ACC112 (cell line): ENCODE measurements around the gene MINPP1.
A peak's percentile ranks its signal among the peaks of the same experiment; 100 is the strongest.
"Not testable (repeated sequence)": the region's sequence is repeated elsewhere in the genome, so short reads cannot be mapped to it uniquely, and the experiment has no call there.

Experiments
- H2AFZ ChIP-seq: fragments of 200-600 bp; sonication (generic); one replicate; pipeline ENCODE4 v1.6.0; 2017; ENCODE audit warnings: antibody characterized with exemption, low read length; ENCODE audit not compliant: unreplicated experiment
- H3K27ac ChIP-seq: fragments of 200-600 bp; sonication (generic); 2 replicates; pipeline ENCODE4 v1.5.1; 2014; ENCODE audit warnings: low read depth, mild to moderate bottlenecking, antibody characterized with exemption, low read length, moderate library complexity
- H3K27me3 ChIP-seq: fragments of 200-600 bp; sonication (generic); 2 replicates; pipeline ENCODE4 v1.6.1; 2014; ENCODE audit warnings: mild to moderate bottlenecking, antibody characterized with exemption, low read length, moderate library complexity, mixed read lengths; ENCODE audit not compliant: insufficient read depth
- H3K36me3 ChIP-seq: fragments of 200-600 bp; sonication (generic); 2 replicates; pipeline ENCODE4 v1.6.1; 2016; ENCODE audit warnings: mild to moderate bottlenecking, antibody characterized with exemption, low read length, moderate library complexity, mixed read lengths; ENCODE audit not compliant: insufficient read depth
- H3K4me1 ChIP-seq: fragments of 200-600 bp; sonication (generic); one replicate; pipeline ENCODE4 v1.6.1; 2016; ENCODE audit warnings: low read length, mixed read lengths; ENCODE audit not compliant: insufficient read depth, unreplicated experiment, control insufficient read depth
- H3K4me3 ChIP-seq: fragments of 200-600 bp; sonication (generic); 2 replicates; pipeline ENCODE4 v1.5.1; 2014; ENCODE audit warnings: mild to moderate bottlenecking, low read depth, low read length
- H3K79me2 ChIP-seq: fragments of 200-600 bp; sonication (generic); one replicate; pipeline ENCODE4 v1.6.0; 2016; ENCODE audit warnings: low read length; ENCODE audit not compliant: control insufficient read depth, unreplicated experiment, insufficient read depth

MINPP1 gene, protein sequence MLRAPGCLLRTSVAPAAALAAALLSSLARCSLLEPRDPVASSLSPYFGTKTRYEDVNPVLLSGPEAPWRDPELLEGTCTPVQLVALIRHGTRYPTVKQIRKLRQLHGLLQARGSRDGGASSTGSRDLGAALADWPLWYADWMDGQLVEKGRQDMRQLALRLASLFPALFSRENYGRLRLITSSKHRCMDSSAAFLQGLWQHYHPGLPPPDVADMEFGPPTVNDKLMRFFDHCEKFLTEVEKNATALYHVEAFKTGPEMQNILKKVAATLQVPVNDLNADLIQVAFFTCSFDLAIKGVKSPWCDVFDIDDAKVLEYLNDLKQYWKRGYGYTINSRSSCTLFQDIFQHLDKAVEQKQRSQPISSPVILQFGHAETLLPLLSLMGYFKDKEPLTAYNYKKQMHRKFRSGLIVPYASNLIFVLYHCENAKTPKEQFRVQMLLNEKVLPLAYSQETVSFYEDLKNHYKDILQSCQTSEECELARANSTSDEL

DNA sequence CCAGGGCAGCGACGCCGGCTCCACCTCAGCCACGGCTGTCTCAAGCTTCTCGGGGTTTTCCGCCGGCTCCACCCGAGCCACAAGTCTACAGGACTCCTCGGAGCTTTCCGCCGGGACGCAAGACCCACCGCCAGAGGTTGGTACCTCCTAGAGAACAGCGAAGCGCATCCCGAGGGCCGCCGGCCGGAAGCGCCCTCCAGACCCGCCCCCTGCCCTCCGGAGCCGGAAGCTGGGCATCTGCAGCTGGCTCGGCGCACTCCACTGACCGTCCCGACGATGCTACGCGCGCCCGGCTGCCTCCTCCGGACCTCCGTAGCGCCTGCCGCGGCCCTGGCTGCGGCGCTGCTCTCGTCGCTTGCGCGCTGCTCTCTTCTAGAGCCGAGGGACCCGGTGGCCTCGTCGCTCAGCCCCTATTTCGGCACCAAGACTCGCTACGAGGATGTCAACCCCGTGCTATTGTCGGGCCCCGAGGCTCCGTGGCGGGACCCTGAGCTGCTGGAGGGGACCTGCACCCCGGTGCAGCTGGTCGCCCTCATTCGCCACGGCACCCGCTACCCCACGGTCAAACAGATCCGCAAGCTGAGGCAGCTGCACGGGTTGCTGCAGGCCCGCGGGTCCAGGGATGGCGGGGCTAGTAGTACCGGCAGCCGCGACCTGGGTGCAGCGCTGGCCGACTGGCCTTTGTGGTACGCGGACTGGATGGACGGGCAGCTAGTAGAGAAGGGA is at the start of gene MINPP1:
MINPP1 (plus strand) TSS at position 254 of the 726 bp plus-strand sequence; CDS start at position 277, 23 bp downstream.
- Histone ChIP-seq H3K27me3 (no peaks in the 10 kb centered on the region), H3K36me3 (peaks cover 14% of the 10 kb centered on the region), H3K79me2 (peaks cover 39% of the 10 kb centered on the region), H3K4me1 (peaks cover 27% of the 10 kb centered on the region), H3K4me3 (peak within 1 kb of the TSS; percentile 93), H2AFZ (peak within 1 kb of the TSS; percentile 82), H3K27ac (peak within 1 kb of the TSS; percentile 78)

DNA sequence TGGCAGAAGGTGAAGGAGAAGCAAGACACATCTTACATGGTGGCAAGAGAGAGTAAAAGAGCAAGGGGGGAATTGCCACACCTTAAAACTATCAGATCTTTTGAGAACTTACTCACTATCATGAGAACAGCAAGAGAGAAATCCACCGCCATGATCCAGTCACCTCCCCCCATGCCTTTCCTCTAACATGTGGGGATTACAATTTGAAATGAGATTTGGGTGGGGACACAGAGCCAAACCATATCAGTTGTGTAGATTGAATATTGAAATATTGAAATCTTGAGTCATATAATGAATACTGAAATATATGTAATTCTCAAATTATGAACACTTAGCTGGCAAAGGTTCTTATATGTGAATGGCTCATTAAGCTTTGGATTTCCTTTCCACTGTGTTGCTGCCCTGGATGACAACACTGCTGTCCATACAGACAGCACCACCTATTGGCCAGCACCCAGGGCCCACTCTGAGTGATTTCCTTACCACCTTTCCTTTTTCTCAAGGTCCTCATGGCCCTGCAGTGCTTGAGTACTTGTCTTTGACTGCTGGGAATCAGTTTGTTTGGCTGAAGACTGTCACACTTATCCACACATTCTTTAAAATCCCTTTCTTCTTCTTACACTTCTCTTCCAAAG is 48.0 kb upstream of the MINPP1 start:
- not testable (repeated sequence) for H2AFZ ChIP-seq

DNA sequence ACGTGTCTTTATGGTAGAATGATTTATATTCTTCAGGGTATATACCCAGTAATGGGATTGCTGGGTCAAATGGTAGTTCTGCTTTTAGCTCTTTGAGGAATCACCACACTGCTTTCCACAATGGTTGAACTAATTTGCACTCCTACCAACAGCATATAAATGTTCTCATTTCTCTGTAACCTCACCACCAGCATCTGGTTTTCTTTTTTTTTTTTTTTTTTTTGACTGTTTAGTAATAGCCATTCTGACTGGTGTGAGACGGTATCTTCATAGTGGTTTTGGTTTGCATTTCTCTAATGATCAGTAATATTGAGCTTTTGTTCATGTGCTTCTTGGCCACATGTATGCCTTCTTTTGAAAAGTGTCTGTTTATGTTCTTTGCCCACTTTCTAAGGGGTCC is 42.9 kb upstream of the MINPP1 start:
- H3K27ac ChIP-seq, H3K27me3 ChIP-seq, H3K4me1 ChIP-seq, H3K36me3 ChIP-seq, H3K79me2 ChIP-seq, H2AFZ ChIP-seq, H3K4me3 ChIP-seq: not testable (repeated sequence)

More for the DNA sequence above, 48.0 kb upstream of the MINPP1 start:
- H3K36me3 ChIP-seq, H3K27ac ChIP-seq, H3K4me1 ChIP-seq, H3K27me3 ChIP-seq, H3K79me2 ChIP-seq, H3K4me3 ChIP-seq: not testable (repeated sequence)

DNA sequence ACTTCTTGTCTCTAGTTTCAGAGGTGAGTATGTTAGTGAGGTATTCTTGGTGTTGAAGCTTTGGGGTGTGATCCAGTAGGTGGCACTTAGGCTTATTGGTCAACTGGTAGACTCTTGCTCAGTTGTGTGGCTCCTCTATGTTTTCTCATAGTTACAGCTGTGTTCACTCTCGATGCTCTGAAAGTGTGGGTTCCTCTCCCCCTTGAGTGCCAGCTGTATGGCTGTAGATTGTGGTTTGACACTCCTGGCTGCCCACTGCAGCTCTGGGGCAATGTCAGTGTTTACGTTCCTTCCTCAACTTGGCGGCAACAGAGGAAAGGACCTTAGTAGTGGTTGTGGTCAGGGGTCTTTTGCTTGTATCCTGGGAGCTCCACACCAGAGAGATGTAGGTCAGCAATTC is 37.8 kb upstream of the MINPP1 start:
- H3K79me2 ChIP-seq, H3K4me3 ChIP-seq, H3K4me1 ChIP-seq, H2AFZ ChIP-seq, H3K27me3 ChIP-seq, H3K27ac ChIP-seq, H3K36me3 ChIP-seq: not testable (repeated sequence)

DNA sequence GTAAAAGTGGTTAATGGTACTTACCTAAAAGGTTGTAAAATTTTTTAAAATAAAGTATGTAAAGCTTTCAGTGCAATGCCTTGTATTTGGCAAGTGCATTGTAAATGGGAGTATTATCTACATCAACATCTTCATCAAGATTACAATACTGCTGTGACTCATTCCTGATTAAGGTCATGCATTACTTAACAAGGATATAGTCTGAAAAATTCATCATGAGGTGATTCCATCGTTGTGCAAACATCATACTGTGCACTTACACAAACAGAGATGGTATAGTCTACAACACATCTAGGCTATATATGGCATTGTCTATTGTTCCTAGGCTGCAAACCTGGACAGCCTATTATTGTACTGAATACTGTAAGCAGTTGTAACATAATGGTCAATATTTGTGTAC is 16.0 kb upstream of the MINPP1 start:
- not testable (repeated sequence) for H3K4me3 ChIP-seq, H3K27ac ChIP-seq, H3K36me3 ChIP-seq, H3K79me2 ChIP-seq, H3K4me1 ChIP-seq, H3K27me3 ChIP-seq, H2AFZ ChIP-seq

DNA sequence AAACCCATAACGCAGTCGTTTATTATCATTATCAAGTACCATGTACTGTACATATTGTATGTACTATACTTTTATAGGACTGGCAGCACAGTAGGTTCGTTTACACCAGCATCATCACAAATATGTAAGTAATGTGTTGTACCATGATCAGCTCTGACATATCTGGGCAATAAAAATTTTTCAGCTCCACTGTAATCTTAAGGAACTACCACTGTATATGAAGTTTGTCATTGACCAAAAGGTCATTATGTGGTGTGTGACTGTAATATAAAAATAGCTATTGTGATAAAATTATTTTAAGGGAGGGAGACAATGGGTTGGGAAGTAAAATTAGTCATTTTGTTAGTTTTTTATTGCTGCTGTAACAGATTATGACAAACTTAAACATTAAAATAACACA is 14.4 kb upstream of the MINPP1 start:
- H3K4me3 ChIP-seq, H3K36me3 ChIP-seq, H3K27ac ChIP-seq, H3K4me1 ChIP-seq, H3K79me2 ChIP-seq, H3K27me3 ChIP-seq, H2AFZ ChIP-seq: not testable (repeated sequence)

DNA sequence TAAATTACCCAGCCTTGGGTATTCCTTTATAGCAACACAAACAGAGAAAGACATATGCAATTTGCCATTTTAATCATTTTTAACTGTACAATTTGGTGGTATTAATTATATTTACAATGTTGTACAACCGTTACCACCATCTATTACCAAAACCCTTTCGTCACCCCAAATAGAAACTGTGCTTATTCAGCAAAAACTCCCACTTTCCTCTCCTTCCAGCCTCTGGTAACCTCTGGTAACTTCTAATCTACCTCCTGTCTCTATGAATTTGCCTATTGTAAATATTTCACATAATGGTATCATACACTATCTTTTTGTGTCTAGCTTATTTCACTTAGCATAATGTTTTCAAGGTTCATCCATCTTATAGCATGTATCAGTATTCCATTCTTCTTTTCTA is 12.2 kb upstream of the MINPP1 start:
- H3K4me1 ChIP-seq, H3K27ac ChIP-seq, H3K79me2 ChIP-seq, H2AFZ ChIP-seq, H3K4me3 ChIP-seq, H3K27me3 ChIP-seq, H3K36me3 ChIP-seq: not testable (repeated sequence)

DNA sequence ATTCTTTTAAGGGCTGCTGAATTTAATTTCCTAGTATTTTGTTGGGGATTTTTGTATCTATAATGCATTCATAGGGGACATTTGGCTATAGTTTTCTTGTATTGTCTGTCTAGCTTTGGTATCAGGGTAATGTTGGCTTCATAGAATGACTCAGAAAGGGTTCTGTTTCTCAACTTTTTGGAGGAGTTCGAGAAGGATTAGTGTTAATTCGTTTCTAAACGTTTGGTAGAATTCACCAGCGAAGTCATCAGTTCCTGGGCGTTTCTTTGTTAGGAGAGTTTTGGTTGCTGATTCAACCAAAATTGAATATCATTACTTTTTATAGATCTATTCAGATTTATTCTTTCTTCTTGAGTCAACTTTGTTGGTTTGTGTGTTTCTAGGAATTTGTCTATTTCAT is 9.2 kb upstream of the MINPP1 start:
- not testable (repeated sequence) for H3K4me1 ChIP-seq, H2AFZ ChIP-seq, H3K27me3 ChIP-seq, H3K27ac ChIP-seq, H3K4me3 ChIP-seq, H3K79me2 ChIP-seq, H3K36me3 ChIP-seq

DNA sequence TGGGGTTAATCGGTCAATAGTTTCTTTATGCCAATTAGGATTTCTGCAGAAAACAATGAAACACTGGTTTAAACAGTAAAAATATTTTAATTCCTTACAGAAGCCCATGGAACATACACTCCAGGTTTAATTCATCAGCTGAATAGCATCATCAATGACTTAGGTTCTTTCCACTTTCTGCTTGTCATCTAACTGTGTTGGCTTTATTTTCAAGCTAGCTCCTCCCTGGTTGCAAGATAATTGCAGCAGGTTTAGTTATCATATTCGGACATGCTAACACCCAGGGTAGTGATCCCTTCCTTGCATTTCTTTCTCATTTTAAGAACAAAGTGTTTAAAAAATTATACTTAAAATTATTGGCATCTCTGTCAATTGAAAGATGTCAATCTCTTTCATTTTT is 7.3 kb upstream of the MINPP1 start:
- not testable (repeated sequence) for H3K4me1 ChIP-seq, H3K4me3 ChIP-seq, H2AFZ ChIP-seq, H3K36me3 ChIP-seq, H3K79me2 ChIP-seq, H3K27ac ChIP-seq, H3K27me3 ChIP-seq

DNA sequence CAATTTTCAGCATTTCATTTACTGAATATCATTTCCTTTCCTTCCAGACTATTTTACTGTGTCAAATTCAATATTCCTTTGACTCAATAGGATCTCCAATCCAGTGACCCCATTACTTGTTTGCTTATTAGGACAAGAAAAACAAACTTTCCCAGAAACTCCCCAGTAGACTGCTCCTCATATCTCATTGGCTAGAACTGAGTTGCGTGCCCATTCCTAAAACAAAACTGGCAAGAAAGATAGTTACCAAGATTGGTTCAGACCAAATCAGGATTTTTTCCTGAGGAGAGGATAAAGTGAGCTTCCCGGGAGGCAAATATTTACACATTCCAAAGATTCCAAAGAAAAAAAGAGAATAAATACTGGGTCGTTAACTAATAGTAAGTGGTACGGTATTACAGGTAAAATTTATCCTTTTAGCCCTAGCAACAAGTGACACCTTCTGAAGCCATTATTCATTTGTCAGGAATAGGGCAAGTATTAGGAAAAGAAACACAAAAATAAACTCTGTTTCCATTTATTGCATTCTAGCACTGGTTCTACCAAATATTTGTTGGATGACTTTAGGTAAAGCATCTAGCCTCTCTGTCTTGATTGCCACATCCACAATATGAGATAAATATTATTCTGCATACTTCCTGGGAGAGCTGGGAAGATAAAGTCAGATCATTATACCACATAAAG is 6.4 kb upstream of the MINPP1 start:
- H3K27ac ChIP-seq, H3K4me3 ChIP-seq, H3K36me3 ChIP-seq, H3K4me1 ChIP-seq, H3K79me2 ChIP-seq, H2AFZ ChIP-seq, H3K27me3 ChIP-seq: not testable (repeated sequence)
